Nephron (organoid): ENCODE data around the gene SCAI.

Source experiments
- H3K27ac Mint-ChIP-seq, 3 experiments: 2 replicates each; pipeline ENCODE4 v1.8.0; 2020; ENCODE audit warnings: mixed read lengths in 3 of 3, mild to moderate bottlenecking in 2 of 3, moderate library complexity in 1 of 3
- H3K27me3 Mint-ChIP-seq: 2 replicates; pipeline ENCODE4 v1.8.0; 2021; ENCODE audit warnings: low read depth, mild to moderate bottlenecking, moderate library complexity, mixed read lengths
- H3K36me3 Mint-ChIP-seq: 2 replicates; pipeline ENCODE4 v1.8.0; 2020; ENCODE audit warnings: low read depth, mixed read lengths
- H3K4me1 Mint-ChIP-seq: 2 replicates; pipeline ENCODE4 v1.8.0; 2020; ENCODE audit warnings: mixed read lengths
- H3K4me3 Mint-ChIP-seq, 3 experiments: 2 replicates each; pipeline ENCODE4 v1.8.0; 2020; ENCODE audit warnings: mild to moderate bottlenecking in 3 of 3, mixed read lengths in 3 of 3, moderate library complexity in 2 of 3
- H3K9me3 Mint-ChIP-seq: 2 replicates; pipeline ENCODE4 v1.8.0; 2020; ENCODE audit warnings: mixed read lengths
- TF ChIP-seq, protein P1 (sequence below), 3 experiments: fragments of 200-600 bp; sonication (generic); IDR thresholded peaks; one replicate each; pipeline ENCODE4 v1.5.0; 2021; ENCODE audit warnings: antibody characterized with exemption in 3 of 3; ENCODE audit not compliant: unreplicated experiment in 3 of 3

The SCAI gene

DNA sequence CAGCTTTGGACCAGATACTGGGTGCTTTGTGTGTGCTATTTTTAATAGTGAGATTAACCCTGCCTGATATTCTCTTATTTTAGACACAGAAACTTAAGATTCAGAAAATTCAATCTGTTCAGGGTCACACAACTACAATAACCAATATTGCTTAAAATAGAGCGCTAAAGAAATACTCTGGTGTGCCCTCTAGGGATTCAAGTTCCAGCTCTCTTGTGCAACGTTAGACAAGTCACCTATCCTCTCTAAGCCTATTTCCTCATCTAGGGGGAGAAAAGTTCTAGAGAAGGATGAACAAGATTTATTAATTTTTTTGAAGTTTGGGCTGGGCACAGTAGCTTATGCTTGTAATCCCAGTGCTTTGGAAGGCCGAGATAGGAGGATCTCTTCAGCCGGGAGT is 2.1 kb upstream of the SCAI start:
- TF ChIP-seq, protein P1, sequence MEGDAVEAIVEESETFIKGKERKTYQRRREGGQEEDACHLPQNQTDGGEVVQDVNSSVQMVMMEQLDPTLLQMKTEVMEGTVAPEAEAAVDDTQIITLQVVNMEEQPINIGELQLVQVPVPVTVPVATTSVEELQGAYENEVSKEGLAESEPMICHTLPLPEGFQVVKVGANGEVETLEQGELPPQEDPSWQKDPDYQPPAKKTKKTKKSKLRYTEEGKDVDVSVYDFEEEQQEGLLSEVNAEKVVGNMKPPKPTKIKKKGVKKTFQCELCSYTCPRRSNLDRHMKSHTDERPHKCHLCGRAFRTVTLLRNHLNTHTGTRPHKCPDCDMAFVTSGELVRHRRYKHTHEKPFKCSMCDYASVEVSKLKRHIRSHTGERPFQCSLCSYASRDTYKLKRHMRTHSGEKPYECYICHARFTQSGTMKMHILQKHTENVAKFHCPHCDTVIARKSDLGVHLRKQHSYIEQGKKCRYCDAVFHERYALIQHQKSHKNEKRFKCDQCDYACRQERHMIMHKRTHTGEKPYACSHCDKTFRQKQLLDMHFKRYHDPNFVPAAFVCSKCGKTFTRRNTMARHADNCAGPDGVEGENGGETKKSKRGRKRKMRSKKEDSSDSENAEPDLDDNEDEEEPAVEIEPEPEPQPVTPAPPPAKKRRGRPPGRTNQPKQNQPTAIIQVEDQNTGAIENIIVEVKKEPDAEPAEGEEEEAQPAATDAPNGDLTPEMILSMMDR (IDR thresholded peaks at IDR 0.05; ENCODE audit: unreplicated experiment in 3 of 3): no peak
- peaks cover 11% of the 10 kb centered on the region for H3K4me1 Mint-ChIP-seq
- H3K27me3 Mint-ChIP-seq: no peaks in the 10 kb centered on the region
- no peak overlapping the region for H3K27ac Mint-ChIP-seq
- H3K4me3 Mint-ChIP-seq: peak overlapping the region in 1 of 3 experiments; percentile 19
- no peaks in the 10 kb centered on the region for H3K9me3 Mint-ChIP-seq
- H3K36me3 Mint-ChIP-seq: peaks cover 7% of the 10 kb centered on the region

DNA sequence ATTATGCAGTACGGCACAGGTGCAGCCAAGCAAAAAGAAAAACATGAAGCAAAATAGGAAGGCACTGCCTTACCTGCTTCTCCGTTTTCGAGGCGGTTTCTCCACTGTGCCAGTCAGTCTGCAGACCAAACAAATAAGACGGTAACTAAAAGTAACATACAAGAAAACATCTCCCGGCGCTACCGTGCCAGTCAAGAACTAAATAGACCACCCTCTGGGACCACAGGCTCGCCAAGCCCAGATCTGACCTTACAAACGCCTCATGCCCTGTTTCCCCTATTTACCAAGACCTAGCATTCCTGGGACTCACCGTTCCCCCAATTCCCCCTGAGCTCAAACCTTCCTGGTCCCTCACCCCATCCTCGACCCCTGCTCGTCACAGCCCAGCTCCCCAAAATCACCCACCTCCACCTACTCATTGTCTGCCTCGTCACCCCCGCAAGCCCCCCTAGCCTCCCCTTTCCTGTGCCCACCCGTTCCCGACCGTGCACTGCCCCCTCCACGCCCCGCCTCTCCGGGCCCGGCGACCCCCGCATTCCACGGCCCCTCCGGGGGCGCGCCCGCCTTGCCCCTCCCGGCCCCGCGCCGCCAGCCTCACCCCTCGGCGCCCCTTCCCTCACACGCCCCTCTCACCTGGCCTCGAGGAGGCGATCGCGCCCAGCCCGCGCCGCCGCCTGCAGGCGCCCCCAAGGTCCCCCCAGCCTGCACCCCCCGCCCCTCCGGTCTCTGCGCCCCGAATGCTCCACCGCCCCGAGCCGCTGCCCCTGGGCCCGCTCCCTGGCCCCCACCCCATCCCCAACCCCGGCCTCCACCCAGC is 560 bp downstream of the SCAI start:
- H3K4me1 Mint-ChIP-seq: peaks cover 11% of the 10 kb centered on the region
- H3K4me3 Mint-ChIP-seq: peak overlapping the region; percentile 99 to 100 (median 100)
- H3K36me3 Mint-ChIP-seq: peaks cover 6% of the 10 kb centered on the region
- no peaks in the 10 kb centered on the region for H3K9me3 Mint-ChIP-seq
- H3K27ac Mint-ChIP-seq: peak overlapping the region; percentile 82 to 94 (median 89)
- no peaks in the 10 kb centered on the region for H3K27me3 Mint-ChIP-seq
- TF ChIP-seq, protein P1 (IDR thresholded peaks at IDR 0.05; ENCODE audit: unreplicated experiment in 3 of 3): no peak

DNA sequence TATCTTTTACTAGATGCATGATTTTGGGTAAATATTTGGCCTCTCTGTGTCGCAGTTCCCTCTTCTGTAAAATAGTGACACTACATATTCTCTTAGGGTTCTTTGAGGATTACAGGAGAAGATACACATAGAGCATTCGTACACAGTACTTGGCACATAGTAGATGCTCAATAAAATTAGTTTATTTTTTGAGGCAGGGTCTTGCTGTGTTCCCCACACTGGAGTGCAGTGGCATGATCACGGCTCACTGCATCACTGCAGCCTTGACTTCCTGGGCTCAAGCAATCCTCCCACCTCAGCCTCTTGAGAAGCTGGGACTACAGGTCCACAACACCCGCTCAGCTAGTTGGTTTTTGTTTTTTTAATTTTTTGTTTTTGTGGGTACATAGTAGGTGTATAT is 1.6 kb downstream of the SCAI start:
- H3K9me3 Mint-ChIP-seq: no peaks in the 10 kb centered on the region

DNA sequence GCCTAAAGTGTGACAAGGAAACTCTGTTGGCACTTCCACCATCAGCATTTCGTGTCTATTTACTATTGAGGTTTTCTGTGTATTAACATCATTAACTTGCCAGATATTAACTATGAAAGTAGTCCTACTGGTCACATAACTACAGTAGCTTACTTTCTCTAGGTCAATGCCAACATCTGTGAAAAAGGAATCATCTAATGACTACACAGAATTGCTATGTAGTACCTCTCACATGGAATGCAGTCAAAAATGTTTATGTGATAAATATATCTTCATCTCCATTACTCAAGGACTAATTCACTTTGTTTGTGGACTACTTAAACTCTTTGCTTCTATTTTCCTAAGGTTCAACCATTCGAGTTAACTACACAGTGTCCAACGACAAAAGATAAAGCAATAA is 2.1 kb downstream of the SCAI start:
- TF ChIP-seq, protein P1 (IDR thresholded peaks at IDR 0.05; ENCODE audit: unreplicated experiment in 3 of 3): no peak
- H3K9me3 Mint-ChIP-seq: no peaks in the 10 kb centered on the region
- no peak overlapping the region for H3K27ac Mint-ChIP-seq
- no peaks in the 10 kb centered on the region for H3K27me3 Mint-ChIP-seq
- peaks cover 15% of the 10 kb centered on the region for H3K4me1 Mint-ChIP-seq
- peaks cover 6% of the 10 kb centered on the region for H3K36me3 Mint-ChIP-seq
- H3K4me3 Mint-ChIP-seq: peak overlapping the region in 2 of 3 experiments; percentile 43 to 100

More for the DNA sequence above, 1.6 kb downstream of the SCAI start:
- Mint-ChIP-seq H3K27me3 (no peaks in the 10 kb centered on the region), H3K36me3 (peaks cover 6% of the 10 kb centered on the region), H3K27ac (no peak overlapping the region), H3K4me1 (peaks cover 15% of the 10 kb centered on the region), H3K4me3 (peak overlapping the region; percentile 99 to 100 (median 100))
- TF ChIP-seq, protein P1 (IDR thresholded peaks at IDR 0.05; ENCODE audit: unreplicated experiment in 3 of 3): no peak

DNA sequence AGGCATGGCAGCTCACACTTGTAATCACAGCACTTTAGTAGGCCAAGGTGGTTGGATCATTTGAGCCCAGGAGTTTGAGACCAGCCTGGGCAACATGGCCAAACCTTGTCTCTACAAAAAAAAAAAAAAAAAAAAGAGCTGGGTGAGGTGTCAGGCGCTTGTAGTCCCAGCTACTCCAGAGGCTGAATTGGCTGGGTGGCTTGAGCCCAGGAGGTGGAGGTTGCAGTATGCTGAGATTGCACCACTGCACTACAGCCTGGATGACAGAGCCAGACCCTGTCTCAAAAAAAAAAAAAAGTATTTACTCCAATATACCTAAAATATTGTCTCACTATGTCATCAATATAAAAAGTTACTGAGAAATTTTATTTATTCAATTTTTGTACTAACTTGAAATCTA is 2.8 kb downstream of the SCAI start:
- H3K9me3 Mint-ChIP-seq: no peaks in the 10 kb centered on the region
- no peak overlapping the region for H3K27ac Mint-ChIP-seq
- H3K4me1 Mint-ChIP-seq: peaks cover 15% of the 10 kb centered on the region
- H3K4me3 Mint-ChIP-seq: no peak overlapping the region
- TF ChIP-seq, protein P1 (IDR thresholded peaks at IDR 0.05; ENCODE audit: unreplicated experiment in 3 of 3): no peak
- peaks cover 6% of the 10 kb centered on the region for H3K36me3 Mint-ChIP-seq
- H3K27me3 Mint-ChIP-seq: no peaks in the 10 kb centered on the region

DNA sequence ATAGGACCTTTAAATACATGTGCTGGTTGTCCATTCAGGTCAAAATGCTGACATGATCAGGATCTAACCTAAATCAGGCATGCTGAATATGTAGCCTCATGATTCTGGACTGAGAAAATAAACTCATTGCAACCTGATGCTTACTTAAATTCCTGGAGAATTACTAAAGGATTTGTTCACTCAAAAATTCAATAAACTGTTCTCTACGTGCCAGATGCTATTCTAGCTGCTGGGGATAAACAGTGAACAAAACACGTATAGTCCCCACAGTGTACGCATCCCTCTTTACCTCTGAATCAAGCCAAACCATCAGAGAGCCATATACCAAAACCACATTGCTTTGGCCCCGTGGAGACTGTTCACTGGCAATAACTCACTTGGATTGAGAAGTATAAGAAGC is 6.1 kb downstream of the SCAI start:
- Mint-ChIP-seq H3K9me3 (peaks cover 7% of the 10 kb centered on the region), H3K4me1 (peaks cover 4% of the 10 kb centered on the region), H3K27me3 (no peaks in the 10 kb centered on the region), H3K36me3 (peaks cover 20% of the 10 kb centered on the region), H3K4me3 (no peak overlapping the region), H3K27ac (no peak overlapping the region)
- TF ChIP-seq, protein P1 (IDR thresholded peaks at IDR 0.05; ENCODE audit: unreplicated experiment in 3 of 3): no peak
